ENCODE measurements around the gene SLC25A45. TPM values are rescaled to one million over a fixed set of nuclear protein-coding genes. Genes with fewer than 3 reads are reported as not detected.

The SLC25A45 gene
- total and polyA plus RNA-seq, 2 donors (not counting 1 experiment from before 2014, with no cell fraction given): 0.52 to 1.5 TPM

DNA sequence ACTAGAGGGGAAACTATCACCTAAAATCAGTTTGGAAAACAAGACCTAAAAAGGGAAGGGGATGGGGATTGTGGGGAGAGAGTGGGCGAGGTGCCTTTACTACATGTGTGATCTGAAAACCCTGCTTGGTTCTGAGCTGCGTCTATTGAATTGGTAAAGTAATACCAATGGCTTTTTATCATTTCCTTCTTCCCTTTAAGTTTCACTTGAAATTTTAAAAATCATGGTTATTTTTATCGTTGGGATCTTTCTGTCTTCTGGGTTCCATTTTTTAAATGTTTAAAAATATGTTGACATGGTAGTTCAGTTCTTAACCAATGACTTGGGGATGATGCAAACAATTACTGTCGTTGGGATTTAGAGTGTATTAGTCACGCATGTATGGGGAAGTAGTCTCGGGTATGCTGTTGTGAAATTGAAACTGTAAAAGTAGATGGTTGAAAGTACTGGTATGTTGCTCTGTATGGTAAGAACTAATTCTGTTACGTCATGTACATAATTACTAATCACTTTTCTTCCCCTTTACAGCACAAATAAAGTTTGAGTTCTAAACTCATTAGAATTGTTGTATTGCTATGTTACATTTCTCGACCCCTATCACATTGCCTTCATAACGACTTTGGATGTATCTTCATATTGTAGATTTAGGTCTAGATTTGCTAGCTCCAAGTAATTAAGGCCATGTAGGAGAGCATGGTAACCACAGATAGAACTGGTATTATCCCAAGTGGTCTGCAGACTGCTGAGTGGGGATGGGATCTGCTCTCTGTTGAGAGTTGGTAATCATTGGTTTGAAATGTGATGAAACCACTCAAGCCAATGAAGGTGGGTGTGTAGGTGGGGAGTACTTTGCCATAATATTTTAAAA lies 43.8 kb upstream of the SLC25A45 start:
- no peak for TF ChIP-seq EZH2 (IDR thresholded peaks at IDR 0.05; ENCODE audit: low read length, missing control alignments)
- TF ChIP-seq, protein P1, sequence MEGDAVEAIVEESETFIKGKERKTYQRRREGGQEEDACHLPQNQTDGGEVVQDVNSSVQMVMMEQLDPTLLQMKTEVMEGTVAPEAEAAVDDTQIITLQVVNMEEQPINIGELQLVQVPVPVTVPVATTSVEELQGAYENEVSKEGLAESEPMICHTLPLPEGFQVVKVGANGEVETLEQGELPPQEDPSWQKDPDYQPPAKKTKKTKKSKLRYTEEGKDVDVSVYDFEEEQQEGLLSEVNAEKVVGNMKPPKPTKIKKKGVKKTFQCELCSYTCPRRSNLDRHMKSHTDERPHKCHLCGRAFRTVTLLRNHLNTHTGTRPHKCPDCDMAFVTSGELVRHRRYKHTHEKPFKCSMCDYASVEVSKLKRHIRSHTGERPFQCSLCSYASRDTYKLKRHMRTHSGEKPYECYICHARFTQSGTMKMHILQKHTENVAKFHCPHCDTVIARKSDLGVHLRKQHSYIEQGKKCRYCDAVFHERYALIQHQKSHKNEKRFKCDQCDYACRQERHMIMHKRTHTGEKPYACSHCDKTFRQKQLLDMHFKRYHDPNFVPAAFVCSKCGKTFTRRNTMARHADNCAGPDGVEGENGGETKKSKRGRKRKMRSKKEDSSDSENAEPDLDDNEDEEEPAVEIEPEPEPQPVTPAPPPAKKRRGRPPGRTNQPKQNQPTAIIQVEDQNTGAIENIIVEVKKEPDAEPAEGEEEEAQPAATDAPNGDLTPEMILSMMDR (conservative IDR thresholded peaks at IDR 0.05 in 1 of 2, IDR thresholded peaks at IDR 0.05 in 1 of 2; ENCODE audit: low read depth in 1 of 2, low read length in 2 of 2): no peak
- peaks cover 14% of the 10 kb centered on the region for H3K36me3 ChIP-seq (ENCODE audit: control insufficient read depth, insufficient read depth, low read length)
- peak overlapping the region; percentile 86 for H3K4me2 ChIP-seq (ENCODE audit: extremely low read depth, insufficient read depth, low read length)
- peak; percentile 88 to 89 for DNase-seq (ENCODE audit: low read depth in 2 of 2)
- H3K4me3 ChIP-seq (replicated peaks in 1 of 4; ENCODE audit: control extremely low read depth in 1 of 4, insufficient read depth in 1 of 4, low read depth in 3 of 4, low read length in 4 of 4): peak overlapping the region; percentile 78 to 90 (median 86)
- H3K9me3 ChIP-seq (ENCODE audit: control insufficient read depth, insufficient read depth, low read depth, low read length): no peaks in the 10 kb centered on the region
- H2AFZ ChIP-seq (ENCODE audit: low read length): no peak overlapping the region
- peak overlapping the region; percentile 100 for H3K9ac ChIP-seq (ENCODE audit: insufficient read depth, low read length)
- H3K79me2 ChIP-seq (ENCODE audit: control insufficient read depth, insufficient read depth, low read length): peaks cover 92% of the 10 kb centered on the region
- peaks cover 24% of the 10 kb centered on the region for H4K20me1 ChIP-seq (ENCODE audit: control insufficient read depth, extremely low read depth, insufficient read depth, low read length)
- H3K4me1 ChIP-seq (ENCODE audit: control insufficient read depth, extremely low read depth, insufficient read depth, low read length): peaks cover 2% of the 10 kb centered on the region
- peak overlapping the region; percentile 100 for H3K27ac ChIP-seq (ENCODE audit: insufficient read depth, low read length)
- H3K27me3 ChIP-seq (ENCODE audit: control insufficient read depth, insufficient read depth, low read length): no peaks in the 10 kb centered on the region

DNA sequence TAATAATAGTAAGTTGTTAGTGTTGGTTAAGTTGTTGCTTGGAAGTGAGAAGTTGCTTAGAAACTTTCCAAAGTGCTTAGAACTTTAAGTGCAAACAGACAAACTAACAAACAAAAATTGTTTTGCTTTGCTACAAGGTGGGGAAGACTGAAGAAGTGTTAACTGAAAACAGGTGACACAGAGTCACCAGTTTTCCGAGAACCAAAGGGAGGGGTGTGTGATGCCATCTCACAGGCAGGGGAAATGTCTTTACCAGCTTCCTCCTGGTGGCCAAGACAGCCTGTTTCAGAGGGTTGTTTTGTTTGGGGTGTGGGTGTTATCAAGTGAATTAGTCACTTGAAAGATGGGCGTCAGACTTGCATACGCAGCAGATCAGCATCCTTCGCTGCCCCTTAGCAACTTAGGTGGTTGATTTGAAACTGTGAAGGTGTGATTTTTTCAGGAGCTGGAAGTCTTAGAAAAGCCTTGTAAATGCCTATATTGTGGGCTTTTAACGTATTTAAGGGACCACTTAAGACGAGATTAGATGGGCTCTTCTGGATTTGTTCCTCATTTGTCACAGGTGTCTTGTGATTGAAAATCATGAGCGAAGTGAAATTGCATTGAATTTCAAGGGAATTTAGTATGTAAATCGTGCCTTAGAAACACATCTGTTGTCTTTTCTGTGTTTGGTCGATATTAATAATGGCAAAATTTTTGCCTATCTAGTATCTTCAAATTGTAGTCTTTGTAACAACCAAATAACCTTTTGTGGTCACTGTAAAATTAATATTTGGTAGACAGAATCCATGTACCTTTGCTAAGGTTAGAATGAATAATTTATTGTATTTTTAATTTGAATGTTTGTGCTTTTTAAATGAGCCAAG lies 42.9 kb upstream of the SLC25A45 start:
- no peaks in the 10 kb centered on the region for H3K9me3 ChIP-seq (ENCODE audit: control insufficient read depth, insufficient read depth, low read depth, low read length)
- peaks cover 14% of the 10 kb centered on the region for H3K36me3 ChIP-seq (ENCODE audit: control insufficient read depth, insufficient read depth, low read length)
- no peak for TF ChIP-seq EZH2 (IDR thresholded peaks at IDR 0.05; ENCODE audit: low read length, missing control alignments)
- TF ChIP-seq, protein P1 (conservative IDR thresholded peaks at IDR 0.05 in 1 of 2, IDR thresholded peaks at IDR 0.05 in 1 of 2; ENCODE audit: low read depth in 1 of 2, low read length in 2 of 2): peak in 1 of 2 donors; percentile 1
- DNase-seq (ENCODE audit: low read depth in 2 of 2): peak; percentile 80 to 83
- peak overlapping the region; percentile 86 for H3K4me2 ChIP-seq (ENCODE audit: extremely low read depth, insufficient read depth, low read length)
- peak overlapping the region; percentile 100 for H3K27ac ChIP-seq (ENCODE audit: insufficient read depth, low read length)
- peaks cover 21% of the 10 kb centered on the region for H4K20me1 ChIP-seq (ENCODE audit: control insufficient read depth, extremely low read depth, insufficient read depth, low read length)
- H2AFZ ChIP-seq (ENCODE audit: low read length): no peak overlapping the region
- H3K27me3 ChIP-seq (ENCODE audit: control insufficient read depth, insufficient read depth, low read length): no peaks in the 10 kb centered on the region
- peak overlapping the region; percentile 100 for H3K9ac ChIP-seq (ENCODE audit: insufficient read depth, low read length)
- H3K4me3 ChIP-seq (replicated peaks in 1 of 4; ENCODE audit: control extremely low read depth in 1 of 4, insufficient read depth in 1 of 4, low read depth in 3 of 4, low read length in 4 of 4): peak overlapping the region; percentile 78 to 90 (median 86)
- H3K79me2 ChIP-seq (ENCODE audit: control insufficient read depth, insufficient read depth, low read length): peaks cover 88% of the 10 kb centered on the region
- peaks cover 8% of the 10 kb centered on the region for H3K4me1 ChIP-seq (ENCODE audit: control insufficient read depth, extremely low read depth, insufficient read depth, low read length)
